ENCODE measurements around the gene ROBO1.

The ROBO1 gene

GRCh38 chr3:79157191-79157590 lies 610.6 kb downstream of the ROBO1 start:
- no peaks in the 10 kb centered on the region for H3K36me3 ChIP-seq (ENCODE audit: insufficient read depth)
- no peak overlapping the region for H3K4me3 ChIP-seq (IDR thresholded peaks at IDR 0.05; ENCODE audit: insufficient read depth, low read depth, low read length)
- no peaks in the 10 kb centered on the region for H3K79me2 ChIP-seq (ENCODE audit: insufficient read depth, low read depth)
- H3K27ac ChIP-seq, result no peak overlapping the region
- H3K4me2 ChIP-seq, result no peak overlapping the region
- no peaks in the 10 kb centered on the region for H4K20me1 ChIP-seq (ENCODE audit: insufficient read depth)
- H2AFZ ChIP-seq (ENCODE audit: low read depth), result no peak overlapping the region
- no peaks in the 10 kb centered on the region for H3K27me3 ChIP-seq (ENCODE audit: insufficient read depth, low read depth)
- no peak overlapping the region for H3K9ac ChIP-seq
- no peak for TF ChIP-seq CTCF (conservative IDR thresholded peaks at IDR 0.05; ENCODE audit: low read depth, low read length)
- H3K4me1 ChIP-seq (ENCODE audit: low read depth, poor library complexity, severe bottlenecking), result no peaks in the 10 kb centered on the region

GRCh38 chr3:79154865-79155264 lies 612.9 kb downstream of the ROBO1 start:
- Histone ChIP-seq H3K27ac (no peak overlapping the region), H3K9ac (no peak overlapping the region), H2AFZ (ENCODE audit: low read depth) (no peak overlapping the region), H3K4me3 (IDR thresholded peaks at IDR 0.05; ENCODE audit: insufficient read depth, low read depth, low read length) (no peak overlapping the region), H4K20me1 (ENCODE audit: insufficient read depth) (no peaks in the 10 kb centered on the region), H3K36me3 (ENCODE audit: insufficient read depth) (no peaks in the 10 kb centered on the region), H3K4me2 (no peak overlapping the region), H3K27me3 (ENCODE audit: insufficient read depth, low read depth) (no peaks in the 10 kb centered on the region), H3K79me2 (ENCODE audit: insufficient read depth, low read depth) (no peaks in the 10 kb centered on the region), H3K4me1 (ENCODE audit: low read depth, poor library complexity, severe bottlenecking) (no peaks in the 10 kb centered on the region)
- TF ChIP-seq CTCF (conservative IDR thresholded peaks at IDR 0.05; ENCODE audit: low read depth, low read length), result no peak

GRCh38 chr3:79148786-79149185 lies 619.0 kb downstream of the ROBO1 start:
- TF ChIP-seq CTCF (conservative IDR thresholded peaks at IDR 0.05; ENCODE audit: low read depth, low read length), result no peak
- no peak overlapping the region for H3K27ac ChIP-seq
- no peak overlapping the region for H3K9ac ChIP-seq
- no peak overlapping the region for H2AFZ ChIP-seq (ENCODE audit: low read depth)
- no peaks in the 10 kb centered on the region for H3K4me1 ChIP-seq (ENCODE audit: low read depth, poor library complexity, severe bottlenecking)
- H3K4me3 ChIP-seq (IDR thresholded peaks at IDR 0.05; ENCODE audit: insufficient read depth, low read depth, low read length), result no peak overlapping the region
- H3K79me2 ChIP-seq (ENCODE audit: insufficient read depth, low read depth), result no peaks in the 10 kb centered on the region
- no peak overlapping the region for H3K4me2 ChIP-seq
- no peaks in the 10 kb centered on the region for H3K27me3 ChIP-seq (ENCODE audit: insufficient read depth, low read depth)
- no peaks in the 10 kb centered on the region for H4K20me1 ChIP-seq (ENCODE audit: insufficient read depth)
- no peaks in the 10 kb centered on the region for H3K36me3 ChIP-seq (ENCODE audit: insufficient read depth)

GRCh38 chr3:79146024-79146423 lies 621.8 kb downstream of the ROBO1 start:
- H3K4me2 ChIP-seq, result no peak overlapping the region
- H2AFZ ChIP-seq (ENCODE audit: low read depth), result no peak overlapping the region
- no peaks in the 10 kb centered on the region for H3K27me3 ChIP-seq (ENCODE audit: insufficient read depth, low read depth)
- TF ChIP-seq CTCF (conservative IDR thresholded peaks at IDR 0.05; ENCODE audit: low read depth, low read length), result no peak
- no peak overlapping the region for H3K4me3 ChIP-seq (IDR thresholded peaks at IDR 0.05; ENCODE audit: insufficient read depth, low read depth, low read length)
- no peak overlapping the region for H3K27ac ChIP-seq
- H4K20me1 ChIP-seq (ENCODE audit: insufficient read depth), result no peaks in the 10 kb centered on the region
- no peaks in the 10 kb centered on the region for H3K36me3 ChIP-seq (ENCODE audit: insufficient read depth)
- H3K4me1 ChIP-seq (ENCODE audit: low read depth, poor library complexity, severe bottlenecking), result no peaks in the 10 kb centered on the region
- H3K9ac ChIP-seq, result no peak overlapping the region
- H3K79me2 ChIP-seq (ENCODE audit: insufficient read depth, low read depth), result no peaks in the 10 kb centered on the region

- Histone ChIP-seq H3K4me3 (IDR thresholded peaks at IDR 0.05; ENCODE audit: insufficient read depth, low read depth, low read length) (no peak overlapping the region), H3K27me3 (ENCODE audit: insufficient read depth, low read depth) (no peaks in the 10 kb centered on the region), H2AFZ (ENCODE audit: low read depth) (no peak overlapping the region), H3K4me2 (no peak overlapping the region), H4K20me1 (ENCODE audit: insufficient read depth) (no peaks in the 10 kb centered on the region), H3K4me1 (ENCODE audit: low read depth, poor library complexity, severe bottlenecking) (no peaks in the 10 kb centered on the region), H3K27ac (no peak overlapping the region), H3K9ac (no peak overlapping the region), H3K79me2 (ENCODE audit: insufficient read depth, low read depth) (no peaks in the 10 kb centered on the region), H3K36me3 (ENCODE audit: insufficient read depth) (no peaks in the 10 kb centered on the region)
- TF ChIP-seq CTCF (conservative IDR thresholded peaks at IDR 0.05; ENCODE audit: low read depth, low read length), result no peak
Measured at GRCh38 chr3:79140708-79141107, 627.1 kb downstream of the ROBO1 start.
